ENCODE data around the gene DELE1. TPM values are rescaled to one million over a fixed set of nuclear protein-coding genes. Genes with fewer than 3 reads are reported as not detected.

Gene DELE1
- total RNA-seq, 2 experiments from 2014 or later = 60.0 to 61.1 TPM

GRCh38 chr5:141880961-141881801, 42.5 kb upstream of the DELE1 start:
- ChIA-PET POLR2A (interaction anchor here (1.2 to 4.9 kb wide), 3 partner anchors 42 to 188 kb away, joined by 4 to 43 read pairs (median 9); partner anchors contain the start of gene DELE1), CTCF (interaction anchor here (0.9 to 8.2 kb wide), 7 partner anchors 9 to 188 kb away, joined by 3 to 88 read pairs (median 6); no protein-coding TSS in a partner anchor)
- H3K27me3 Mint-ChIP-seq = peaks cover 86% of the 10 kb centered on the region
- peaks cover 28% of the 10 kb centered on the region for H3K4me1 Mint-ChIP-seq (ENCODE audit: low read depth)
- H3K27ac Mint-ChIP-seq = no peak overlapping the region
- no peaks in the 10 kb centered on the region for H3K36me3 Mint-ChIP-seq (ENCODE audit: low read depth)
- Histone ChIP-seq H3K36me3 (ENCODE audit: insufficient read depth, low read length) (no peaks in the 10 kb centered on the region), H3K4me3 (ENCODE audit: low read length) (no peak overlapping the region), H3K27me3 (ENCODE audit: control insufficient read depth in 1 of 2, insufficient read depth in 2 of 2, low read length in 2 of 2) (peaks cover 73 to 83% of the 10 kb centered on the region in 2 experiments), H3K27ac (ENCODE audit: low read depth in 1 of 2, low read length in 2 of 2) (no peak overlapping the region), H3K9me3 (ENCODE audit: control insufficient read depth in 1 of 2, insufficient read depth in 1 of 2, low read length in 2 of 2) (peaks cover 0 to 17% of the 10 kb centered on the region in 2 experiments), H3K4me1 (ENCODE audit: insufficient read depth, low read length) (peaks cover 38% of the 10 kb centered on the region)
- intact Hi-C loops (cut with DNase I, micrococcal nuclease) = no loop called here
- TF ChIP-seq CTCF (IDR thresholded peaks at IDR 0.05) = no peak
- ATAC-seq (ENCODE audit: poor library complexity) (no peak), DNase-seq (no peak)
- H3K4me3 Mint-ChIP-seq = no peak overlapping the region
- no peaks in the 10 kb centered on the region for H3K9me3 Mint-ChIP-seq

GRCh38 chr5:141881886-141882285, 41.8 kb upstream of the DELE1 start:
- Mint-ChIP-seq H3K36me3 (ENCODE audit: low read depth) (no peaks in the 10 kb centered on the region), H3K9me3 (no peaks in the 10 kb centered on the region), H3K4me3 (no peak overlapping the region), H3K27me3 (peaks cover 86% of the 10 kb centered on the region), H3K4me1 (ENCODE audit: low read depth) (peaks cover 23% of the 10 kb centered on the region), H3K27ac (no peak overlapping the region)
- TF ChIP-seq CTCF (IDR thresholded peaks at IDR 0.05) = no peak
- no peak overlapping the region for H3K4me3 ChIP-seq (ENCODE audit: low read length)
- ATAC-seq (ENCODE audit: poor library complexity) (no peak), DNase-seq (no peak)
- POLR2A ChIA-PET = interaction anchor here (2.4 to 4.9 kb wide), 2 partner anchors 79 to 189 kb away, joined by 9 to 43 read pairs; no protein-coding TSS in a partner anchor
- intact Hi-C loops (cut with DNase I, micrococcal nuclease) = no loop called here
- H3K27me3 ChIP-seq (ENCODE audit: control insufficient read depth in 1 of 2, insufficient read depth in 2 of 2, low read length in 2 of 2) = peaks cover 70 to 76% of the 10 kb centered on the region in 2 experiments
- H3K4me1 ChIP-seq (ENCODE audit: insufficient read depth, low read length) = peaks cover 31% of the 10 kb centered on the region
- H3K36me3 ChIP-seq (ENCODE audit: insufficient read depth, low read length) = no peaks in the 10 kb centered on the region
- CTCF ChIA-PET = interaction anchor here (0.9 to 8.2 kb wide), 5 partner anchors 13 to 189 kb away, joined by 3 to 88 read pairs (median 5); no protein-coding TSS in a partner anchor
- H3K27ac ChIP-seq (ENCODE audit: low read depth in 1 of 2, low read length in 2 of 2) = no peak overlapping the region
- H3K9me3 ChIP-seq (ENCODE audit: control insufficient read depth in 1 of 2, insufficient read depth in 1 of 2, low read length in 2 of 2) = peaks cover 0 to 10% of the 10 kb centered on the region in 2 experiments

- H3K27ac ChIP-seq (ENCODE audit: low read depth in 1 of 2, low read length in 2 of 2) = no peak overlapping the region
- H3K9me3 Mint-ChIP-seq = no peaks in the 10 kb centered on the region
- no peaks in the 10 kb centered on the region for H3K36me3 ChIP-seq (ENCODE audit: insufficient read depth, low read length)
- peaks cover 0 to 9% of the 10 kb centered on the region in 2 experiments for H3K9me3 ChIP-seq (ENCODE audit: control insufficient read depth in 1 of 2, insufficient read depth in 1 of 2, low read length in 2 of 2)
- ATAC-seq (ENCODE audit: poor library complexity) = no peak
- intact Hi-C loops (cut with DNase I, micrococcal nuclease) = no loop called here
- H3K27me3 ChIP-seq (ENCODE audit: control insufficient read depth in 1 of 2, insufficient read depth in 2 of 2, low read length in 2 of 2) = peaks cover 62 to 68% of the 10 kb centered on the region in 2 experiments
- peaks cover 15% of the 10 kb centered on the region for H3K4me1 Mint-ChIP-seq (ENCODE audit: low read depth)
- H3K36me3 Mint-ChIP-seq (ENCODE audit: low read depth) = no peaks in the 10 kb centered on the region
- peaks cover 23% of the 10 kb centered on the region for H3K4me1 ChIP-seq (ENCODE audit: insufficient read depth, low read length)
- H3K4me3 Mint-ChIP-seq = no peak overlapping the region
- H3K4me3 ChIP-seq (ENCODE audit: low read length) = no peak overlapping the region
- no peak overlapping the region for H3K27ac Mint-ChIP-seq
- no peak for TF ChIP-seq CTCF (IDR thresholded peaks at IDR 0.05)
- POLR2A ChIA-PET = interaction anchor here (2.4 kb wide), 1 partner anchor 79 kb away, joined by 9 read pairs; no protein-coding TSS in a partner anchor
- peaks cover 79% of the 10 kb centered on the region for H3K27me3 Mint-ChIP-seq
- CTCF ChIA-PET = interaction anchor here (1.2 to 8.2 kb wide), 3 partner anchors 14 to 190 kb away, joined by 3 to 88 read pairs (median 3); no protein-coding TSS in a partner anchor
- DNase-seq = no peak
These were observed 41.0 kb upstream of the DELE1 start for GRCh38 chr5:141882594-141883183.

Measured in CD4-positive, alpha-beta T cell (primary cell).